PC-9 (cell line): ENCODE measurements around the gene CABP7. TPM values are rescaled to one million over a fixed set of nuclear protein-coding genes. Genes with fewer than 3 reads are reported as not detected.

Source experiments
- BruUV-seq: library from RNA; stranded (reverse); fragments of 400-500 nt; replicated peaks from 2 replicates; lab custom pipeline; 2021; lab: Mats Ljungman, UMichigan
- CTCF ChIA-PET: fragments of 300-600 bp; sonication (Branson Sonifier 250); formaldehyde crosslinking; loops from one replicate; lab custom pipeline; 2022; ENCODE audit warnings: antibody characterized with exemption; lab: Charles Lee
- POLR2A ChIA-PET: fragments of 300-600 bp; sonication (Branson Sonifier 250); formaldehyde crosslinking; loops from one replicate; lab custom pipeline; 2022; ENCODE audit warnings: antibody characterized with exemption; ENCODE audit not compliant: unreplicated experiment; lab: Charles Lee
- DNase-seq, 2 experiments: peaks; one replicate each; pipeline versions ENCODE4 v3.0.0 to v3.0.0-alpha.2; 2015 to 2022; ENCODE audit warnings: mixed read lengths in 1 of 2
- H2AFZ ChIP-seq: fragments of 200-600 bp; sonication (generic); 2 replicates; pipeline ENCODE4 v1.8.1; 2017; ENCODE audit warnings: antibody characterized with exemption
- H3F3A ChIP-seq: fragments of 200-600 bp; sonication (generic); 2 replicates; pipeline ENCODE4 v1.8.1; 2017; ENCODE audit warnings: antibody characterized with exemption, mild to moderate bottlenecking, low read depth; ENCODE audit not compliant: insufficient read depth
- H3K27ac ChIP-seq: fragments of 200-600 bp; sonication (generic); 2 replicates; pipeline ENCODE4 v1.6.1; 2016; ENCODE audit warnings: mixed run types
- H3K27me3 ChIP-seq: fragments of 200-600 bp; sonication (generic); 2 replicates; pipeline ENCODE4 v1.6.1; 2016; ENCODE audit warnings: low read depth, mixed run types; ENCODE audit not compliant: insufficient read depth
- H3K36me3 ChIP-seq: fragments of 200-600 bp; sonication (generic); 2 replicates; pipeline ENCODE4 v1.6.1; 2016; ENCODE audit warnings: low read depth, mixed run types
- H3K4me1 ChIP-seq: fragments of 200-600 bp; sonication (generic); replicated peaks from 2 replicates; pipeline ENCODE4 v1.6.1; 2016; ENCODE audit warnings: mixed run types; ENCODE audit not compliant: insufficient read depth
- H3K4me2 ChIP-seq: fragments of 200-600 bp; sonication (generic); 2 replicates; pipeline ENCODE4 v1.6.1; 2017; ENCODE audit warnings: mixed run types
- H3K4me3 ChIP-seq: fragments of 200-600 bp; sonication (generic); 2 replicates; pipeline ENCODE4 v1.6.1; 2016; ENCODE audit warnings: mixed run types
- H3K79me2 ChIP-seq: fragments of 200-600 bp; sonication (generic); 2 replicates; pipeline ENCODE4 v1.6.1; 2017; ENCODE audit warnings: low read depth, mixed run types
- H3K9me2 ChIP-seq: fragments of 200-600 bp; sonication (generic); 2 replicates; pipeline ENCODE4 v1.8.1; 2017; ENCODE audit warnings: mild to moderate bottlenecking; ENCODE audit not compliant: insufficient read depth
- H3K9me3 ChIP-seq: fragments of 200-600 bp; sonication (generic); 2 replicates; pipeline ENCODE4 v1.8.1; 2016; ENCODE audit warnings: low read depth; ENCODE audit not compliant: insufficient read depth
- H4K20me1 ChIP-seq: fragments of 200-600 bp; sonication (generic); 2 replicates; pipeline ENCODE4 v1.8.1; 2017; ENCODE audit not compliant: insufficient read depth
- CTCF ChIP-seq: fragments of 200-600 bp; sonication (generic); conservative IDR thresholded peaks from 2 replicates; pipeline ENCODE4 v1.6.1; 2017; ENCODE audit warnings: mixed run types, antibody characterized with exemption, mild to moderate bottlenecking, moderate library complexity
- EZH2 ChIP-seq: fragments of 200-600 bp; sonication (generic); IDR thresholded peaks from 2 replicates; pipeline ENCODE4 v1.8.0; 2017; ENCODE audit warnings: antibody characterized with exemption, low read depth
- intact Hi-C: fragments of 100-400 bp; cut with micrococcal nuclease; formaldehyde crosslinking; loops from one replicate; pipeline ENCODE4 v1.10.0; 2022; ENCODE audit not compliant: unreplicated experiment
- total RNA-seq: library from RNA; stranded (reverse); gene quantifications from 2 replicates; pipeline ENCODE4 v1.2.3, GENCODE V29; 2021

The CABP7 gene
- total RNA-seq, 1 experiment from 2014 or later = 0.11 TPM

- BruUV-seq = no TSS peak
- intact Hi-C loops = no loop called here
- no peaks in the 10 kb centered on the region for H3K9me3 ChIP-seq
- no peak overlapping the region for H3K27ac ChIP-seq
- H2AFZ ChIP-seq = no peak overlapping the region
- TF ChIP-seq CTCF = no peak
- TF ChIP-seq EZH2 = no peak
- no peak overlapping the region for H3K4me2 ChIP-seq
- ChIA-PET CTCF (interaction anchor here (0.6 kb wide), 1 partner anchor 58 kb away, joined by 3 read pairs; no protein-coding TSS in a partner anchor), POLR2A (no interaction called here)
- peaks cover 30% of the 10 kb centered on the region for H3F3A ChIP-seq
- H3K36me3 ChIP-seq = no peaks in the 10 kb centered on the region
- H3K4me1 ChIP-seq = peaks cover 33% of the 10 kb centered on the region
- no peaks in the 10 kb centered on the region for H3K9me2 ChIP-seq
- no peak overlapping the region for H3K4me3 ChIP-seq
- DNase-seq = no peak
- no peaks in the 10 kb centered on the region for H3K27me3 ChIP-seq
- no peaks in the 10 kb centered on the region for H3K79me2 ChIP-seq
- H4K20me1 ChIP-seq = no peaks in the 10 kb centered on the region
These were observed 14.2 kb upstream of the CABP7 start for GRCh38 chr22:29705651-29706050.

GRCh38 chr22:29706486-29706885 is 13.3 kb upstream of the CABP7 start:
- no peaks in the 10 kb centered on the region for H3K79me2 ChIP-seq
- H3F3A ChIP-seq = peaks cover 22% of the 10 kb centered on the region
- ChIA-PET POLR2A (no interaction called here), CTCF (no interaction called here)
- H3K4me2 ChIP-seq = no peak overlapping the region
- H3K4me3 ChIP-seq = no peak overlapping the region
- TF ChIP-seq EZH2 (no peak), CTCF (no peak)
- no peaks in the 10 kb centered on the region for H3K9me2 ChIP-seq
- DNase-seq = no peak
- no peaks in the 10 kb centered on the region for H4K20me1 ChIP-seq
- H3K9me3 ChIP-seq = no peaks in the 10 kb centered on the region
- H3K36me3 ChIP-seq = no peaks in the 10 kb centered on the region
- intact Hi-C loops = no loop called here
- H3K27me3 ChIP-seq = no peaks in the 10 kb centered on the region
- H3K27ac ChIP-seq = no peak overlapping the region
- H2AFZ ChIP-seq = no peak overlapping the region
- BruUV-seq = no TSS peak
- H3K4me1 ChIP-seq = peaks cover 33% of the 10 kb centered on the region

- BruUV-seq = no TSS peak
- Histone ChIP-seq H3K79me2 (no peaks in the 10 kb centered on the region), H3K4me3 (no peak overlapping the region), H3K9me3 (no peaks in the 10 kb centered on the region), H3K27me3 (no peaks in the 10 kb centered on the region), H3K4me1 (peaks cover 30% of the 10 kb centered on the region), H3K36me3 (no peaks in the 10 kb centered on the region), H3K27ac (no peak overlapping the region), H3K9me2 (no peaks in the 10 kb centered on the region), H3K4me2 (no peak overlapping the region), H2AFZ (no peak overlapping the region), H3F3A (peaks cover 17% of the 10 kb centered on the region), H4K20me1 (no peaks in the 10 kb centered on the region)
- ChIA-PET CTCF (no interaction called here), POLR2A (no interaction called here)
- TF ChIP-seq CTCF (no peak), EZH2 (no peak)
- DNase-seq = no peak
- intact Hi-C loops = no loop called here
These were observed 12.8 kb upstream of the CABP7 start for GRCh38 chr22:29707010-29707409.
